Ishikawa (cell line): ENCODE data around the gene TRIO.

Experiments used
- CEBPB ChIP-seq: IDR thresholded peaks from 2 replicates; pipeline ENCODE4 v1.6.1; 2012
- CREB1 ChIP-seq: IDR thresholded peaks from 2 replicates; pipeline ENCODE4 v1.6.1; 2012; ENCODE audit warnings: low read depth
- EGR1 ChIP-seq: IDR thresholded peaks from 2 replicates; pipeline ENCODE4 v1.6.1; 2012
- EP300 ChIP-seq: IDR thresholded peaks from 2 replicates; pipeline ENCODE4 v1.6.1; 2012; ENCODE audit warnings: borderline replicate concordance
- FOXM1 ChIP-seq: IDR thresholded peaks from 2 replicates; pipeline ENCODE4 v1.6.1; 2012; ENCODE audit warnings: low read depth, borderline replicate concordance
- NFIC ChIP-seq: IDR thresholded peaks from 2 replicates; pipeline ENCODE4 v1.6.1; 2012
- RAD21 ChIP-seq: IDR thresholded peaks from 2 replicates; pipeline ENCODE4 v1.6.1; 2012; ENCODE audit warnings: low read depth
- TAF1 ChIP-seq: IDR thresholded peaks from 2 replicates; pipeline ENCODE4 v1.6.1; 2012; ENCODE audit warnings: low read depth, mild to moderate bottlenecking
- TCF12 ChIP-seq: IDR thresholded peaks from 2 replicates; pipeline ENCODE4 v1.6.1; 2012; ENCODE audit warnings: low read depth
- TEAD4 ChIP-seq: IDR thresholded peaks from 2 replicates; pipeline ENCODE4 v1.6.1; 2012
- YY1 ChIP-seq: IDR thresholded peaks from 2 replicates; pipeline ENCODE4 v1.6.1; 2012; ENCODE audit warnings: low read depth
- ZBTB7A ChIP-seq: IDR thresholded peaks from 2 replicates; pipeline ENCODE4 v1.6.1; 2012; ENCODE audit warnings: low read depth
- TF ChIP-seq, protein P1 (sequence below): IDR thresholded peaks from 2 replicates; pipeline ENCODE4 v1.6.1; 2012; ENCODE audit warnings: low read depth, mild to moderate bottlenecking
- TF ChIP-seq, protein P2 (sequence below): IDR thresholded peaks from 2 replicates; pipeline ENCODE4 v1.6.1; 2012
- TF ChIP-seq, protein P3 (sequence below): IDR thresholded peaks from 2 replicates; pipeline ENCODE4 v1.6.1; 2012

TRIO gene

DNA sequence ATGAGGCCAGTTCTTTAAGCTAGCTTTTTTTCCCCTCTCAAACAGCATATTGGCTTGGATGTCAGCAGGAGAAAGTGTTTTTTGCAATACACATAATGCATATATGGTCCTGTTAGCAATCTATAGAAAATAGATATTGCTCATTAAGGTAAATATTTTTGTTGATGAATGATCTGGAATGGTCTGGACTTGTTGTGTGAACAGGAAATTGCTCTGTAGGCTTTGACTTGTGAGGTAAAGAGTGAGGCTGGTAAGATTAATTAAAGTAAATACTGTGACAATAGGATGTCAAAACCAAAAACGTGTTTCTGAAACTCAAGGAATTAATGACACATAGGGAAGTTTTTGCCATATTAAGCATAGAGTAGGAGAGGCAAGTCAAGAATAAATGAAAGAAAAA lies 176.0 kb downstream of the TRIO start:
- TF ChIP-seq TCF12 (no peak), YY1 (no peak), ZBTB7A (no peak)
- TF ChIP-seq, protein P1, sequence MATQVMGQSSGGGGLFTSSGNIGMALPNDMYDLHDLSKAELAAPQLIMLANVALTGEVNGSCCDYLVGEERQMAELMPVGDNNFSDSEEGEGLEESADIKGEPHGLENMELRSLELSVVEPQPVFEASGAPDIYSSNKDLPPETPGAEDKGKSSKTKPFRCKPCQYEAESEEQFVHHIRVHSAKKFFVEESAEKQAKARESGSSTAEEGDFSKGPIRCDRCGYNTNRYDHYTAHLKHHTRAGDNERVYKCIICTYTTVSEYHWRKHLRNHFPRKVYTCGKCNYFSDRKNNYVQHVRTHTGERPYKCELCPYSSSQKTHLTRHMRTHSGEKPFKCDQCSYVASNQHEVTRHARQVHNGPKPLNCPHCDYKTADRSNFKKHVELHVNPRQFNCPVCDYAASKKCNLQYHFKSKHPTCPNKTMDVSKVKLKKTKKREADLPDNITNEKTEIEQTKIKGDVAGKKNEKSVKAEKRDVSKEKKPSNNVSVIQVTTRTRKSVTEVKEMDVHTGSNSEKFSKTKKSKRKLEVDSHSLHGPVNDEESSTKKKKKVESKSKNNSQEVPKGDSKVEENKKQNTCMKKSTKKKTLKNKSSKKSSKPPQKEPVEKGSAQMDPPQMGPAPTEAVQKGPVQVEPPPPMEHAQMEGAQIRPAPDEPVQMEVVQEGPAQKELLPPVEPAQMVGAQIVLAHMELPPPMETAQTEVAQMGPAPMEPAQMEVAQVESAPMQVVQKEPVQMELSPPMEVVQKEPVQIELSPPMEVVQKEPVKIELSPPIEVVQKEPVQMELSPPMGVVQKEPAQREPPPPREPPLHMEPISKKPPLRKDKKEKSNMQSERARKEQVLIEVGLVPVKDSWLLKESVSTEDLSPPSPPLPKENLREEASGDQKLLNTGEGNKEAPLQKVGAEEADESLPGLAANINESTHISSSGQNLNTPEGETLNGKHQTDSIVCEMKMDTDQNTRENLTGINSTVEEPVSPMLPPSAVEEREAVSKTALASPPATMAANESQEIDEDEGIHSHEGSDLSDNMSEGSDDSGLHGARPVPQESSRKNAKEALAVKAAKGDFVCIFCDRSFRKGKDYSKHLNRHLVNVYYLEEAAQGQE: no peak
- TF ChIP-seq, protein P2, sequence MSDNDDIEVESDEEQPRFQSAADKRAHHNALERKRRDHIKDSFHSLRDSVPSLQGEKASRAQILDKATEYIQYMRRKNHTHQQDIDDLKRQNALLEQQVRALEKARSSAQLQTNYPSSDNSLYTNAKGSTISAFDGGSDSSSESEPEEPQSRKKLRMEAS: no peak

DNA sequence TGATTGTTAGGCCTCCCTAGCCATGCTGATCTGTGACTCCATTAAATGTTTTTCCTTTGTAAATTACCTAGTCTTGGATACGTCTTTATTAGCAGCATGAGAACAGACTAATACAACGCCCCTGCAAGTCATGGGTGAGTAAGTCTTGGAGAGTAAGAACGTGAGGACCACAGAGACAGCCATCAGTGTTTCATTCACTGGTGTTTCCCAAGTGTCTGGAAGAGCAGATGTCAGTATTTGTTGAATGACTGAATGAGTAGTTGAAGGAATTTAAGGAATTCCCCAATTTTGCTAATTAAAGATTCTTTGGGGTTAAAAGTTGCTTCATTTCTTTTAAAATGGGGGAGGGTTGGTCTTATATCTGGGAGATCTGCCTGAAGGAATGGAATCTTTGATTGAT lies 178.8 kb downstream of the TRIO start:
- no peak for TF ChIP-seq EGR1
- no peak for TF ChIP-seq EP300
- TF ChIP-seq, protein P2: no peak
- TF ChIP-seq ZBTB7A: no peak
- TF ChIP-seq CREB1: no peak
- no peak for TF ChIP-seq CEBPB
- TF ChIP-seq NFIC: no peak
- no peak for TF ChIP-seq TAF1
- TF ChIP-seq, protein P3, sequence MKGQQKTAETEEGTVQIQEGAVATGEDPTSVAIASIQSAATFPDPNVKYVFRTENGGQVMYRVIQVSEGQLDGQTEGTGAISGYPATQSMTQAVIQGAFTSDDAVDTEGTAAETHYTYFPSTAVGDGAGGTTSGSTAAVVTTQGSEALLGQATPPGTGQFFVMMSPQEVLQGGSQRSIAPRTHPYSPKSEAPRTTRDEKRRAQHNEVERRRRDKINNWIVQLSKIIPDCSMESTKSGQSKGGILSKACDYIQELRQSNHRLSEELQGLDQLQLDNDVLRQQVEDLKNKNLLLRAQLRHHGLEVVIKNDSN: no peak
- no peak for TF ChIP-seq TEAD4
- TF ChIP-seq RAD21: no peak
- TF ChIP-seq, protein P1: no peak
- no peak for TF ChIP-seq FOXM1
- no peak for TF ChIP-seq TCF12

DNA sequence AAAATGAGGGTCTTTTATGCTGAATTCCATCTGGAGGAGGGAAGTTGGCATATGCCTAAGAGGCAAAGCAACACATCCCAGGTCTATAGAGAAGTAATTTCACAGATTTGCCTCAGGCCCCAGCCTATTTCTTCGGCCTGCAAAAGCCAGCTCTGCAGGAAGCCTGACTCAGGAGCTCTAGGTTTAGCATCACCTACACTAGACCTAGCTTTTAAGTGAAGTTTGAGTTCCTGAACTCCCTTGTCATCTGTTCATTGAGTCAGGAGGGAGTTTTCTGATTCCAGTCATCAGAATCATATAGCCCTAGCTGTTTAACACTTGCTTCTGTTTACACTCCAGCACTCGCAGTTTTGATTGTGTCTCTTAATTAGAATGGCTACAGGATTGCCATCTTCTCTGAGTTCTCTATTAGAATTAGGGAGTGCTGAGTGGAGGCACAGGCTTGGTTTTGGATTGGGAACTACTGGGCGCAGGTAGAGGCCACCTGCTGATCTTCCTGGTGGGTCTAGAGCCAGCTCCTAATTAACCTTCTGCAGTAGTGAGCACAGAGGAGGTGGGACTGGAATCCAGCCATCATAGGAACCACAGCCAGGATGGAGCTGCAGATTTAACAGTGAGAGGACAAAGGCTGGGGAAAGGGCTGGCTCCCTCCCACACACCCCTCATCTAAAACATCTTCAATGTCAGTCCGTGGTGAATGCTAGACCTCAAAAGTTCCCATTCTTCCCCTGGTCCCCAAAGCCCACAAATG lies 179.5 kb downstream of the TRIO start:
- no peak for TF ChIP-seq TCF12
- TF ChIP-seq NFIC: no peak
- TF ChIP-seq TAF1: no peak
- no peak for TF ChIP-seq ZBTB7A
- TF ChIP-seq TEAD4: no peak
- TF ChIP-seq CREB1: no peak
- TF ChIP-seq, protein P2: no peak
- TF ChIP-seq EGR1: no peak
- TF ChIP-seq EP300: no peak
- TF ChIP-seq YY1: no peak
- TF ChIP-seq, protein P3: no peak
- TF ChIP-seq, protein P1: no peak

DNA sequence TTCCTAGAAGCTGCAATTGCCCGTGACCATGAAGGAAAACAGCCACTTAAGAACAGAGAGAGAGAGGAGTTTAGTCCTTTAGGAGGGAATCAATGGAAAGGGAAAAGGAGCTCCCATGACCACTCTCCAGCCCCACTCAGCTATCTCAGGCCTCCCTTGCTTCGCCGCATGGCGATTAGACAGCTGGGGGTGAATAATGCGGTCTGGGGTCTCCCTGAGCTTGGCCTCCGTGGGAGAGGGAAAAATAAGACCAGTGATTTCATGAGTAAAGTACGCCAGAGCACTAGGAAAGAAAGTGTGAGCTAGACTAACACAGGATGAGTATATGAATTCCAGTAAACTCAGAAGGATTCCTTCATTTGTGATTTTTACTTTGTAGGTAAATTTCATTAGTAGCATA lies 180.3 kb downstream of the TRIO start:
- TF ChIP-seq TEAD4 (no peak), FOXM1 (no peak)

DNA sequence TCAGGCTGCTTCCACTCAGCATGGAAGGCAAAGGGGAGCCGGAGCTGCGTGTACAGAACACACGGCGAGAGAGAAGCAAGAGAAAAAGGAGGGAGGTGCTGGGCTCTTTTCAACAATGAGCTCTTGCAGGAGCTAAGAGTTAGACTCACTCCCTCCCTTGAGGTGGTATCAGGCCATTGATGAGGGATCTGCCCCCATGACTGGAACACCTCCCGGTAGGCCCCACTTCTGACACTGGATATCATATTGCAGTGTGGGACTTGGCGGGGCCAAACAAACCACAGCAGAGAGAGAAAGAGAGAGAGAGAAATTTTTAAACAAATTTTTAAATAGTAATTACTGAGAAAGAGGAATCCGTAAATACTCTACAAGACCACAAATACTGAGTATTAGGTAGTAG lies 182.2 kb downstream of the TRIO start:
- no peak for TF ChIP-seq CEBPB
- no peak for TF ChIP-seq RAD21
- TF ChIP-seq, protein P2: no peak
- no peak for TF ChIP-seq TCF12
- no peak for TF ChIP-seq FOXM1
- TF ChIP-seq EP300: no peak
- TF ChIP-seq, protein P1: no peak
- TF ChIP-seq, protein P3: no peak
- TF ChIP-seq TAF1: no peak
- TF ChIP-seq ZBTB7A: no peak
- no peak for TF ChIP-seq NFIC
- no peak for TF ChIP-seq EGR1
- no peak for TF ChIP-seq YY1
- TF ChIP-seq CREB1: no peak
- no peak for TF ChIP-seq TEAD4
